Raji (cell line): ENCODE measurements around the gene UBE2E2.

ENCODE experiments used
- POLR2A ChIP-seq: IDR thresholded peaks from 2 replicates; pipeline ENCODE4 v1.6.1; 2011; ENCODE audit warnings: low read depth, low read length, control low read depth; ENCODE audit not compliant: insufficient read depth

UBE2E2 gene

GRCh38 chr3:23493889-23494288 is 290.8 kb downstream of the UBE2E2 start:
- no peak for TF ChIP-seq POLR2A

GRCh38 chr3:23494967-23495366 is 291.8 kb downstream of the UBE2E2 start:
- TF ChIP-seq POLR2A: no peak

GRCh38 chr3:23495507-23495906 is 292.4 kb downstream of the UBE2E2 start:
- no peak for TF ChIP-seq POLR2A

- no peak for TF ChIP-seq POLR2A
Observed at GRCh38 chr3:23496165-23496564, 293.0 kb downstream of the UBE2E2 start.

- TF ChIP-seq POLR2A: no peak
Observed at GRCh38 chr3:23497156-23497555, 294.0 kb downstream of the UBE2E2 start.

- no peak for TF ChIP-seq POLR2A
Observed at GRCh38 chr3:23501201-23501802, 298.2 kb downstream of the UBE2E2 start.

GRCh38 chr3:23508464-23508863 is 305.3 kb downstream of the UBE2E2 start:
- no peak for TF ChIP-seq POLR2A

- no peak for TF ChIP-seq POLR2A
Observed at GRCh38 chr3:23518441-23518840, 315.3 kb downstream of the UBE2E2 start.

- no peak for TF ChIP-seq POLR2A
Observed at GRCh38 chr3:23519314-23520208, 316.4 kb downstream of the UBE2E2 start.

- no peak for TF ChIP-seq POLR2A
Observed at GRCh38 chr3:23527326-23527725, 324.2 kb downstream of the UBE2E2 start.

- TF ChIP-seq POLR2A: no peak
Observed at GRCh38 chr3:23533596-23533995, 330.5 kb downstream of the UBE2E2 start.

GRCh38 chr3:23533996-23534395 is 330.9 kb downstream of the UBE2E2 start:
- TF ChIP-seq POLR2A: no peak

GRCh38 chr3:23537101-23537551 is 334.0 kb downstream of the UBE2E2 start:
- no peak for TF ChIP-seq POLR2A

- TF ChIP-seq POLR2A: no peak
Observed at GRCh38 chr3:23539185-23539584, 336.1 kb downstream of the UBE2E2 start.

- TF ChIP-seq POLR2A: no peak
Observed at GRCh38 chr3:23540600-23540999, 337.5 kb downstream of the UBE2E2 start.

- no peak for TF ChIP-seq POLR2A
Observed at GRCh38 chr3:23542079-23542478, 339.0 kb downstream of the UBE2E2 start.
